ENCODE measurements around the gene SOWAHC.
A peak's percentile ranks its signal among the peaks of the same experiment; 100 is the strongest.
"Not testable (repeated sequence)": the region's sequence is repeated elsewhere in the genome, so short reads cannot be mapped to it uniquely, and the experiment has no call there.

SOWAHC gene, protein sequence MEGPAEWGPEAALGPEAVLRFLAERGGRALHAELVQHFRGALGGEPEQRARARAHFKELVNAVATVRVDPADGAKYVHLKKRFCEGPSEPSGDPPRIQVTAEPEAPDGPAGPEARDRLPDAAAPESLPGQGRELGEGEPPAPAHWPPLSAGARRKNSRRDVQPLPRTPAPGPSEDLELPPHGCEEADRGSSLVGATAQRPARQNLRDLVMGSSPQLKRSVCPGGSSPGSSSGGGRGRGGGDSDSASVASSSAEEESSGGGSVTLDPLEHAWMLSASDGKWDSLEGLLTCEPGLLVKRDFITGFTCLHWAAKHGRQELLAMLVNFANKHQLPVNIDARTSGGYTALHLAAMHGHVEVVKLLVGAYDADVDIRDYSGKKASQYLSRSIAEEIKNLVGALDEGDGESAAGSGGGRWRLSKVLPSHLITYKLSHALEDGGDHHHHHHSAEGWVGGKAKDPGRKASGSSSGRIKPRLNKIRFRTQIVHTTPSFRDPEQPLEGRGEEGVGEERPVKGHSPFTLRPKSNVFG

DNA sequence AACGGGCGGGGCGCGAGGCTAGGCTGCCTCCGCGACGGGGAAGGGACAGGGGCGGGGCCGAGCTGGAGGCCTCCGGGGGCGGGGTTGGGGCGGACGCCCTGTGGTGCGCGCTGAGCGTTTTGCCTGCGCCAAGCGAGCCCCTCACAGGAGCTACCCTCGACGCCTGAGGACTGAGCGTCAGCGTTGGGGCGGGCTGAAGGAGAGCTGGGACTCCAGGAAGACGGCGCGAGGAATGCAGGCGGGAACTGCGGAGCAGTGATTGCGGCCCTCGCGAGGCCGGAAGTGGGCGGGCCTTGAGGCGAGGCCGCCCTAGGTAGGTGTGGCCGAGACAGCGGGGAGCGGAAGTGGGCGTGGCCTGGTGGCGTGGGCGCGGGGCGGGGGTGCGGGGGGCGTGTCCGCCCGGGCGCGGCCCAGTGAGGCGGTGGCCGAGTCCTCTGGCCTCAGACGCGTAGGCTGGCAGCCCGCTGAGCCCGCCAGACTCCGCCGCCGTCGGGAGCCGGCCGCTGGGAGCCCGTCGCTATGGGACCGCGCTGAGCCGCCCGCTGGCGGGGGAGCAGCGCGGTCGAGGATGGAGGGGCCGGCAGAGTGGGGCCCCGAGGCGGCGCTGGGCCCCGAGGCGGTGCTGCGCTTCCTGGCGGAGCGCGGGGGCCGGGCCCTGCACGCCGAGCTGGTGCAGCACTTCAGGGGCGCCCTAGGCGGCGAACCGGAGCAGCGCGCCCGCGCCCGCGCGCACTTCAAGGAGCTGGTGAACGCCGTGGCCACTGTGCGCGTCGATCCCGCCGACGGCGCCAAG, at the start of gene SOWAHC, which contains the start of gene SEPTIN10:
SOWAHC (plus strand) TSS at position 443 of the 793 bp plus-strand sequence; CDS start at position 569, 126 bp downstream.
SEPTIN10 (minus strand) TSS at position 45 of the 793 bp plus-strand sequence. CDS start 139 bp downstream, outside the sequence.
- DNase-seq: peak; percentile 90

- DNase-seq: no peak
Observed at GRCh38 chr2:109575373-109575772, 38.8 kb upstream of the SOWAHC start.

DNA sequence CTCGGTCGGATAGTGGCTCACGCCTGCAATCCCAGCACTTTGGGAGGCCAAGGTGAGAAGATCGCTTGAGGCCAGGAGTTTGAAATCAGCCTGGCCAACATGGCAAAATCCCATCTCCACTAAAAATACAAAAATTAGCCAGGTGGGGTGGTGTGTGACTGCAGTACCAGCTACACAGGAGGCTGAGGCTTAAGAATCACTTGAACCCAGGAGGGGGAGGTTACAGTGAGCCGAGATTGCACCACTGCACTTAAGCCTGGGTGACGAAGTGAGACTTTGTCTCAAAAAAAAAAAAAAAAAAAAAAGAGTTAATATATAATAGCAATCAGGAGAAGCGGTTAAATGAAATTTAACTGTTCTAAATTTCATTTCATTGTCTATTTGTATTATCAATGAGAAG, 36.5 kb upstream of the SOWAHC start:
- not testable (repeated sequence) for DNase-seq

DNA sequence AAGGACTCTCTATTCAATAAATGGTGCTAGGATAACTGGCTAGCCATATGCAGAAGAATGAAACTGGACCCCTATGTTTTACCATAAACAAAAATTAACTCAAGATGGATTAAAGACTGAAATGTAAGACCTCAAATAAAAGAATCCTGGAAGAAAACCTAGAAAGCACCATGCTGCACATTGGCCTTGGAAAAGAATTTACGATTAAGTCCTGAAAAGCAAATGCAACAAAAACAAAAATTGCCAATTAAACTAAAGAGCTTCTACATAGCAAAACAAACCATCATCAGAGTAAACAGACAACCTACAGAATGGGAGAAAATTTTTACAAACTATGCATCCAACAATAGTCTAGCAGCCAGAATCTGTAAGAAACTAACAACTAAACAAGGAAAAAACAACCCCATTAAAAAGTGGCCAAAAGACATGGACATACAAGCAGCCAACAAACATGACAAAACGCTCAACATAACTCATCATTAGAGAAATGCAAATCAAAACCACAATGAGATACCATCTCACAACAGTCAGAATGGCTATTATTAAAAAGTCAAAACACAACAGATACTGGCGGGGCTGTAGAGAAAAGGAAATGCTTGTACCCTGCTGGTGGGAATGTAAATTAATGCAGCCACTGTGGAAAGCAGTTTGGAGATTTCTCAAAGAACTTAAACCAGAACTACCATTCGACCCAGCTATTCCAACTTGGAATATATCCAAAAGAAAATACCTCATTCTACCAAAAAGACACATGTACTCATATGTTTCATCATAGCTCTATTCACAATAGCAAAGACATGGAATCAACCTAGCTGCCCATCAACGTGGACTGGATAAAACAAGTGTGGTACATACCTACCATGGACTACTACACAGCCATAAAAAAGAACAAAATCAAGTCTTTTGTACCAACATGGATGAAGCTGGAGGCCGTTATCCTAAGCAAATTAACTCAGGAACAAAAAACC, 31.0 kb upstream of the SOWAHC start:
- no peak for DNase-seq

DNA sequence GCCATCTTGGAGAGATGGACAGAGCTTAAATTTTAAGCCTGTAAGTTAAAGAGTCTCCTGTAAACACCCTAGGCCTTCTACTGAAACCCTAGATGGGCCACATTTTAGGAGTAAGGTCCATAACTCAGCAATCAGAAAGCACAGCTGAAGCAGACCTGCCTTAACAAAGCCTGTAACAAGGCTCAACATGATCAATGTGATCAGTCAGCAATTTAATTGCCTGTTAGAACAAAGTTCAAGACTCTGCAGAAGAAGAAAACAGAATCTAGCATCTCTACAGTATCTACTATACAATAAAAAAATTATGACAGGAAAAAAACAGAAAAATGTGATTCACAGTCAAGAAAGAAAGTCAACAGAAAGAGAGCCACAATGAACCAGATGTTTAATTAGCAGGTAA, 27.5 kb upstream of the SOWAHC start:
- no peak for DNase-seq

DNA sequence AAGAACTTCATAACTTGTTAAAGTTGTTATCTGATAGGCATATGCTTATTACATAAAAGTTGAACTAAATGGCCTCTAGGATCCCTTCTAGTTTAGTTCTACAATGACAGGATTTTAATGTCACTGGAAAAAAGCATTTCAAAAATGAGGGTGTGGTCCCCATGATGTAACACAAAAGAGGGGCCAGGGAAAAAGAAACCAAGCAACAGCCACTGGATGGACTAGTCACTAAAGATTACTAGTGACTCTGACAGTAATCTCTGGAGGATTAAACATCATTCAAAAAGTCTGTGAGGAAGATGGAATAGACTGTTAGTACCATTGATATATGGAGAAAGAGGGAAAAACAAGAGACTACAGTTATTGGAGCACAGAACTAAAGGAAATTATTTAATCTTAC, 23.0 kb upstream of the SOWAHC start:
- DNase-seq: no peak

GRCh38 chr2:109592905-109593304, 21.3 kb upstream of the SOWAHC start:
- no peak for DNase-seq

GRCh38 chr2:109594246-109594885, 19.8 kb upstream of the SOWAHC start:
- peak; percentile 25 for DNase-seq

- no peak for DNase-seq
Observed at GRCh38 chr2:109595644-109596043, 18.5 kb upstream of the SOWAHC start.

DNA sequence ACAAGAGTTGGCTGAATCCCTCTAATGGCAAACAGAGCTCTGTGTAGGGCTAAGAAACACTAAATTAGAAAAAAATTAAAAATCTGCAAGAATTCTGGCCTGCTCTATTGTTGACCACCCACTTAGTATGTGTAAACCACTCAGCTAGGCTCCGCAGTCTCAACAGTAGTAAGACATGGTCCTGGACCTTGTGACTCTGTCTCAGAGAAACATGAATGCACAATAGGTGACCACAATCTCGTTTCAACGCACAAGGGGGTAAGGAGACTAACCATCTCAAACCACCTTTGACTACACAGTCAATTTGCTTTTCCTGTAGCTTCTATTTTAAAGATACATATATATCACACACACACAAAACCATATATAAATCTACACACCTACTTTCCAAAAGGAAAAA, 16.9 kb upstream of the SOWAHC start:
- no peak for DNase-seq

DNA sequence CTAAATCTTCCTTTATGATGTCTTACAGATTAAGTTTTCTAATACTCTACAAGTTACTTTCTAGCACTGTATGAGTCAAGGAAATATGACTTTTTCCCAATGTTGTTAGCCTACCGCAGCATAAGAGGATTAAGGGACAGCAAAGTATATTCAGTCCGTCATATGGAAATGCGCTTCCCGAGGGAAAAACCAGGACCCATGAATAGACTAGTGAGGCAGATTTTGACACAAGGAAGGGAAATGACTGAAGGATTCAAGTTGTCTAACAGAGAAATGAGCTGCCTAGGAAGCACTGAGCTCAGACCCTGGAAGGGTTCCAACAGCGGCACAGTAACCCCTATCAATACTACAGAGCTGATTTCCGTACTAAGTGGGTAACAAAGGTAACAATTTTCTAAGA, 12.4 kb upstream of the SOWAHC start:
- no peak for DNase-seq

- DNase-seq: no peak
Observed at GRCh38 chr2:109602617-109603188, 11.5 kb upstream of the SOWAHC start.

GRCh38 chr2:109604597-109604996, 9.6 kb upstream of the SOWAHC start:
- DNase-seq: no peak

DNA sequence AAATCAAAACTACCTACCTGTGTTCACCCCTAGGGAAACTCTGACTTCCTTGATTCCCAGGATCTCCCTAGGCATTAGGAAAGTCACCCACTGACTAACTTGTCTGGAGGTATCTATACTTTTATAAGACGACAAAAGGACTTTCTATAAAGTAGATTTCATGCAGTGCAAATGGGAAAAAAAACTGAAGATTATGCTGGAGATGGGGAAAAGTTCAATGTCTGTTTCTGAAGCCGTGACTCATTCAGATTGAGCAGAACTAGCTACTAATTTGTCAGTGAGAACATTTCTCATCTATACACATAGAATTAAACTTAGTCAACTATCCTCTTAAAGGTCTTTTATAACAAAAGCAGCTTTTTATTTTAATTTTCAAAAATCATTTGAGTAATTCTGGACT, 6.4 kb upstream of the SOWAHC start:
- DNase-seq: no peak

DNA sequence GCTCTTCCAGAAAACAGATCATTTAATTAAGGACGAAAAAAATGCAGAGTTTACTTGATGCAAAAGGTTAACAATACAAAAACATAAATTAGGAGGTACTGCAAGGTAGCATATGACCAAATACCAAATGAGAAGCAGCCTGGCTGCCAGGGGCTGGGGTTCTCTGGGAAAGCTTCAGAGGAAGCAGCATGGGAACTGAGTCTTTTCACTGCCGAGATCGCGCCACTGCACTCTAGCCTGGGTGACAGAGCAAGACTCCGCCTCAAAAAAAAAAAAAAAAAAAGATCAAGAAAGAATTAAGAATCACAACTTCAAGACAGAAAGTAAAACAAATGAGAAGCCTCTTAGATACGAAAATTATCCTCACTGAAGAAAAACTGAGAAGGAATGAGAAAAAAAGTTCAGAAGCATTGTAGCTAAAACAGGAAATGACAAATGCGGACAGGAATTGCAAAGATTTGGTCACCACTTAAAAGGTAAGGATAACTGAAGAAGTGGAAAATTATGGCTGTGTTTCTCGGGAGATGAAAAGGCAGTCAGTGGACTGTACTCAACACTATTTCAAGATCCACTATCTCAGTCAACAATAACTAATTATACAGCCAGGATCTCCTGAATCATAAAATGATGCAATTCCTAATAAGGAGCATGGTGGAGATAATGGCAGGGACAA, 4.7 kb upstream of the SOWAHC start:
- no peak for DNase-seq

- peak; percentile 39 for DNase-seq
Observed at GRCh38 chr2:109611467-109612095, 2.6 kb upstream of the SOWAHC start.

GRCh38 chr2:109613081-109613921, 863 bp upstream of the SOWAHC start:
- DNase-seq: peak; percentile 29

- DNase-seq: no peak
Observed at GRCh38 chr2:109614715-109615636, 812 bp downstream of the SOWAHC start.
